Activated CD4-positive, alpha-beta T cell treated with anti-CD3 and anti-CD28 coated beads, Interleukin-2, Interleukin-6, amounts not matched to agents 100 ng/mL and 50 ng/mL, durations not matched to agents 16 hours and 8 hours (primary cell): ENCODE results near the gene EPN2.
"Not testable (repeated sequence)": the region's sequence is repeated elsewhere in the genome, so short reads cannot be mapped to it uniquely, and the experiment has no call there.

Experiments used
- DNase-seq: peaks from one replicate; pipeline ENCODE4 v3.0.0-alpha.2; 2020

The EPN2 gene

DNA sequence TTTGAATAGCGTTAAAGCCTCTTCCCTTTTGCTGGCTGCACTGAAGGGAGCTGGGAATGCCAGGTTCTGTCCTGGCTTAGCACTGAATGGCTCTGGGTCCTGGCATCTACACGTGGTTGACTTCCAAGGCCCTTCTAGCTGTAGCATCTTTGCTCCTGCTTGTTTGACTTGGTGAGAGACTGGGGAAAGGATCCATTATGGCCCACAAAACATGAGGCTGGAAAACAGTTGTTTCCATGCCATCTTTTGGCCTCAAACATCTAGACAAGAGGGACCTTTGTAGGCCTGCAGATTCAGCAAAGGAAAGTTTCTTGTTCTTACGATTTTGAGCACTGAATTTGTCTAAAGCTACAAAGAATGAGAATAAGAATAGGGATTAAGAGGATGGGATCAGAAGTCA lies 32.5 kb downstream of the EPN2 start:
- DNase-seq, result no peak

DNA sequence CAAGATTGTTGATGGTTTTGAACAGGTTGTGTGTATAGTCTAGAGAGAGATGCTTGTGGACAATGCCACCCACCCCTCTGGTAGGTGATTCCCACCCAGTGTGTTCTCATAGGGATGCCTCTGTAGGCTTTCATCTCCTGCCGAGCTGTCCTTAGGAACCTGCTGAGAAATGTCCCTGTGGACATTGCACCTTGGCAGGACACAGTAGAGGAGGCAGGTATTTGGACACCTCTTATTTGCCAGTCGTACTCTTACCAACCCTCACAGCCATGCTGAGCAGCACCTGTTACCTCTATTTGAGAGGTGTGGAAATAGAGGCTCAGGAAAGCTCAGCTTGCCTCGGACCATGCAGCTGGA lies 33.2 kb downstream of the EPN2 start:
- DNase-seq, result no peak

DNA sequence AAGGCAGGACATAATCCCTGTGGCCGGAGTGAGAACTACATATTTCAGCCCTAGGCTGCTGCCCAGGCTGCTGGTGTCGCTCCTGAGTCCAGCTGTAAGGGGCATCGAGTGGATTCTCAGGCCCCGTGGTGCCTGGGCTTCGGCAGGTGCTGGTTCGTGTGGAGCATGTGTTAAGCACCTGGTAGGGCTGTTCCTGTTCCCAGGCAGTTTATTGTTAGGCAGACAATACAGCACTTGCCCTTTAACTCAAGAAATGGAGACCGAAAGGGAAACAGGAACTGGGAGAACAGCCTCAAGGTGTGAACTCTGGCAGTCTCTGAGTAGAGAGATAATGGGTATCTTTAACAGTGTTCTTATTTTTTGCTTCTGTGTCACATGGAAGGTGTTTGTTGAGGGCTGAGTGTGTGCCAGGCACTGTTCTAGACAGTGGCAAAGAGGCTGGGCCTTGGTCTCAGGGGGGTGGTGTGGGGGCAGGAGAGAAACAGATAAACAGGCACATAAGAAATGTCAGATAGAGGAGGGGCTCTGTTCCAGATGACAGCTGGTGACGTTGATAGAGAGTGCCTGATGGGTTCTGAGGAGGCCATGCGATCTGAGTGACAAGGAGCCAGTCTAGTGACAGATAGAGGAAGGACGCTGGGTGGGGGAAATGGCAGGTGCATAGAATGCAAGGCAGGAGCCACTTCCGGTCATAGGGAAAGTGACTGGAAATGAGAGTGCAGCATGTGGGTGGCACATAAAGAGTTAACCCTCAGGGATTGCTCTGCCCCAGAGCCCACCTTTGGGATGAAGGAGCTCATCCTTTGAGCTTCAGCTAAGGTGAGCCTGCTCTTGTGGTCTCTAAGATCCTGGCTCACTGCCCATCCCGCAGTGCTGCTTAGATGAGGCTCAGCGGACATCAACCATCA lies 33.8 kb downstream of the EPN2 start:
- no peak for DNase-seq

DNA sequence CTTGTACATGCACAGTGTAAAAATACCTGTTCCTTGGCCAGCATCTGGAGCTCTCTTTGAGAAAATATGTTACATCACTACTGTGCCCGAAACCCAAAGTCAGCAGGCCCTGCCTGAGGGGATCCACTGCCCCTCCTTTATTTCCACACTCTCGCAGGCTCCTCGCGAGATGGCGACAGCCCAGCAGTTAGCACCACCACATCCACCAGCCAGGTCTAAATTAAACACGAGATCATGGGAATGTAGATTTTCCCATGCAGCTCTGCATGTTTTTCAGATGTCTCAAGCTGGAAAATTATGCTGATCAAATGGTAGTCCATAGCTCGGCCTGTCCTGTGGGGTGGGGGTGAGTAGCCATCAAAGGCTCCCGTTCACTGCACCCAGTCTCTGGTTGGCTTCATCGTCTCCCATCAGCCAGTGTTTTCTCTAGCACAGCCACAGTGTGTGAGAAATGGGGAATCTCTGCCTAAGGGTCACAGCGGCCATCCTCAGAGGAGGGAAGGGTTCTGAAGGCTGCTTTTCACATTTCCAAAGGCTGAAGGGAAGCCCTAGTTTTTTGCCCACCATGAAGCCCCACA lies 34.7 kb downstream of the EPN2 start:
- DNase-seq, result no peak

DNA sequence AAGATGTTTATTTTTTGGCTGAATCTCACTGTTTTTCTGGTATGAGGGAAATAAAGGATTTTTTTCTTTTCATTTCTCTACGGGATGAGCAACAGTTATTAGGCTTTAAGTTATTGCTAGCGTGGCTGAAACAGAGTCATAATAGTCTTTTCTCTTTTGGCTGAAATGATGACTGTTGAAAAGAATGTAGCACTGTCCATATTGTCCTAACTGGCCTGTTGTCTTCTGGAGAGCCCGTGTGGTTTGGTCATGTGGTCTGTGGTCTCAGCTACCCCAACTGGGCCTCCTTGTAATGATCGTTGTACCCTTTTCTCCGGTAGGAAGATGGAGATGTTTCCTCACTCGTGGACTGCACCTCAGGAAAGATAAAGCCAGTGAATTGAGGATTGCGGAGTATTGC lies 36.6 kb downstream of the EPN2 start:
- no peak for DNase-seq

DNA sequence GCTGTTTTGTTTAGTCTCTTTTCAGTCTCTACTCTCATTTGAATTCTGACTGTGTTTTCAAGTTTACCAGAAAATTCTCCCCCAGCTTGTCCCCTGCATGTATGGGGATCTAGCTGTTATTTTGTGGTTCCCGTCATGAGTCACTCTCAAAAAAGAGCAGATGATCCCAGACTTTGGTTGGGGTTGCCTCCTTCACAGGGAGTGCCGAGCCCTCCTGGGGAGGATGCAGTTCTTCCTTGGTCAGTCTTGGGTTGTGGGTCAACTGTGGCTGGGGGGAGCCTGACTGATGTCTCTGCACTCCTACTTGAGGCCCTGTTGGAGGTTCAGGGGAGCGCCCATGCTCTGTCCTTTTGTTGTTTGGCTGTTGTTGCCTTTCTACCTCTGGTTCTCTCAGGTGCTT lies 37.7 kb downstream of the EPN2 start:
- DNase-seq, result peak; percentile 23

DNA sequence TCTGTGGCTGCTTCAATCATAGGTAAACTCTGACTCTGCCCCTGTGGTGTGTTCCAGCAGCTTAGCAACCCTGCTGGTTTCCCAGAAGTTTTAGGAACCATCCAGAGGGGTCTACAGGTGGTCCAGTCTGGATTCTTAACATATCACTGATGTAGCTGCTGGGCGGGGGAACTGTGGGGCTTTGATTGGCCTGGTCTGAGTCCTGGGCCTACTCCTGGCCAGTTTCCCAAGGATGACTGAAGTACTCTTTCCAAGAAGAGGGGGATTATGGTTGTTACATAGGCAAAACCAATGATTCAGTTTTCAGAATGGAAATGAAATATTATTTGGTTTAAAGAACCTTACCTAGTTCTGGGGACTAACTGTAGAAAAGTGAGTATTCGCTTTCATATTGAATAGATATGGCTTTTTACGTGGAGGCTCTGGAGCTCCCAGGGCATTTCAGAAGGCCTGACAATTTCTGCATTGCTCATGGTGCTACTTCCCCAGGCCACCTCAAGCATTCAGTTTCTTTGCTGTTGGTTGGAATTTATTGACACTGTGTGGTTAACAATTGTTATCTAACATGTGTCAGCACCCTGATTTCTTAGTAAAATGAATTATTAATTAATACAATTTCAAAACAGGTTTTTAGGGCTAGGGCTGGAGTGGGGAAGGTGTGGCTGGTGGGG lies 38.4 kb downstream of the EPN2 start:
- DNase-seq, result peak; percentile 50

DNA sequence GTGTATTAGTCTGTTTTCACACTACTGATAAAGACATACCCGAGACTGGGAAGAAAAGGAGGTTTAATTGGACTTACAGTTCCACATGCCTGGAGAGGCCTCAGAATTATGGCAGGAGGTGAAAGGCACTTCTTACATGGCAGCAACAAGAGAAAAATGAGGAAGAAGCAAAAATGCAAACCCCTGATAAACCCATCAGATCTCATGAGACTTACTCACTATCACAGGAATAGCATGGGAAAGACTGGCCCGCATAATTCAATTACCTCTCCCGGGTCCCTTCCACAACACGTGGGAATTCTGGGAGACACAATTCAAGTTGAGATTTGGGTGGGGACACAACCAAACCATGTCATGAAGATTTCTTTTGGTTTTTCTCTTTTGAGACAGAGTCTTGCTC lies 41.1 kb downstream of the EPN2 start:
- not testable (repeated sequence) for DNase-seq

DNA sequence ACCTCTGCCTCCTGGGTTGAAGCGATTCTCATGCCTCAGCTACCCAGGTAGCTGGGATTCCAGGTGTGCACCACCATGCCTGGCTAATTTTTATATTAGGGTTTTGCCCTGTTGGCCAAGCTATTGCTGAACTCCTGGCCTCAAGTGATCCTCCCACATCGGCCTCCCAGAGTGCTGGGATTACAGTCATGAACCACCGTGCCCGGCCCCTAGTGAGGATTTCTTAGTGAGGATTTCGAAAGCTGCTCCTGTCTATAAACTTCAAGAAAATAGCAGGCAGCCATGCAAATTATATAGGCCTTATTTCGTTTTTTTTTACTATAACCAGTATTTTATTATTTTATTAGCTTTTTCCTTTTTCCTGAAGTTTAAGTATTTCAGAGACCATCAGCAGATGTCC lies 41.6 kb downstream of the EPN2 start:
- no peak for DNase-seq

DNA sequence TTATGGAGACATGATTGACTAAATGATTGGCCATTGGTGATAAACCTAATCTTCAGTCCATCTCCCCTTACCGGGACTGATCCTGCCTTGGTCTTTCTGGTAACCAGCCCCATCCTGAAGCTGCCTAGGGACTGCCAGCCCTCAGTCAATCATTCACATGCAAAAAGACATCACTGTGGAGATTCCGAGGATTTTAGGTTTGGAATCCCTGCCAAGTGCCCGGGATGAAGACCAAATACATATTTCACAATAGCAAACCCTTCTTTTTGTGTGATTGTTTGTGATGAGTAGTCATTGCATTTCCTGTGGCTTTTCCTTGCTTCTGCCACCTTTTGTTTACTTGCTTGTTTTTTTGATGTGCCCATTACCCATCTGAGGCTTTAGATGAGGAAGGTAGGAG lies 44.0 kb downstream of the EPN2 start:
- no peak for DNase-seq

DNA sequence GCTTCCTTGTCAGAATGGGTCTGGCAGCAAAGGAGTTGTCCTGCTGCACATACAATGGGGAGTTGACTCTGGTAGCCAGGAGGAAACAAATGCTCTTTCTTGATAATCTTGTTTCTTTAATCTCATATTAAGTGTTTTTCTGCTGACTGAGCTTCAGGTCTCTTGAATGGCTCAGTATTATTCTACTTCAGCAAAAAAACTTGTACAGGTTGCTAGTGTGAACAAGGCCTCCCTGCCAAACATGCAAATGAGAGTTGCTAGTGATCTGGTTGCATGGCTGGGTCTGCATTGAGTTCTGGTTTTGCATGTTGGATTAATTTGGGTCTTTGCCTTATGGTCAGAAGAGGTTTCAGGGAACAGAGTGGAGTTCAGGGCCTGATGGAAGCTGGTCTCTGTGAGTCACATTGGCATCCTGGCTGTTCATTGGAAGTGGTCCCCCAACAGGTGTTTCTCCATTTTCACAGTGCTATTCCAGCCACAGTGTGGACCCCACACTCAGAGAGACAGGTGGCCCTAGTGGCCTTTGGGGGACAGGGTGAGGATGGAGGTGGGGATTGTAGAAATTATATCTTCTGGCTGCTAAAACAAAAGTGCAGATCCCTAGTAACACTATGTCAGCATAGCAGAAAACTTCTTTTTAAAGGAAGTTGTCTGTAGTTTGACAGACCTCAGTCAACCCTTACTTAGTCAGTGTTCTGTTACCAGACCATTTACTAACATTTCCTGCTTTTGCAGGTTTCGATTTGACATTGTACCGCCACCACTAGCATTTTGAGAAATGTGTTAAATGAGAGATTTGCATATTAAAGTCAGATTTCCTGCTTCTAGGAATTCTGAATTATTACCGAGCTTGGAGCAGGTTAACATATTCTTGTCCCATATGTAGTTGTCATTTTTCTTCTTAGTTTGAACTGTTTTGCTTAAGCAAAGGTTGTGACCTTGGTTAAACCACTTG lies 47.1 kb downstream of the EPN2 start:
- DNase-seq, result peak; percentile 75

DNA sequence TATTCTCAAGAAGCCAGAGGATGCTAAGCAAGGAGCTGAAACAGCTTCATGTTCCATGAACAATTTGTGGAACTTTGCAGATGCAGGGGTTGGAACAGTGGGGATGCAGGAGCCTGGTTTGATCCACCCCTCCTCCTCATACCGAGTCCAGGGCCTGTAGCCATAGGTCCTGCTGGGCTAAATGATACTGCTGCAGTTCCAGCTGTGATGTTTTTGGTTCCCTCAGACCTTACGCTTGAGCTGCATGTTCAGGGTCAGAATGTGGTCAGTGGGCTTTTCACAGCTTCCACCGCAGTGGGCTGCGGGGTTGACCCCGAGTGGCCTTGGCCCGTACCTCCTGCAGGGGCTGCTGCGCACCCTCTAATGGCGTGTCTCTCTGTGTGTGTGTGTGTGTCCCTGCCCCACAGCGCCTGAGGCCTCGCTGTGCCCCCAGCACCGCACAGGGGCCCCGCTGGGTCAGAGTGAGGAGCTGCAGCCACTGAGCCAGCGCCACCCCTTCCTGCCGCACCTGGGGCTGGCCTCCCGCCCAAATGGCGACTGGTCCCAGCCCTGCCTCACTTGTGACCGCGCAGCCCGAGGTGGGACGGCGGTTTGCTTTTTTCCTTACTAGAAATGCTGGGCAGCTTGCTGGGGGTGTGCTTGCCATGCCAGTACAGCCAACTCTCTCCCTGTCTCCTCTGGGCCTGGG lies 48.2 kb downstream of the EPN2 start:
- no peak for DNase-seq

DNA sequence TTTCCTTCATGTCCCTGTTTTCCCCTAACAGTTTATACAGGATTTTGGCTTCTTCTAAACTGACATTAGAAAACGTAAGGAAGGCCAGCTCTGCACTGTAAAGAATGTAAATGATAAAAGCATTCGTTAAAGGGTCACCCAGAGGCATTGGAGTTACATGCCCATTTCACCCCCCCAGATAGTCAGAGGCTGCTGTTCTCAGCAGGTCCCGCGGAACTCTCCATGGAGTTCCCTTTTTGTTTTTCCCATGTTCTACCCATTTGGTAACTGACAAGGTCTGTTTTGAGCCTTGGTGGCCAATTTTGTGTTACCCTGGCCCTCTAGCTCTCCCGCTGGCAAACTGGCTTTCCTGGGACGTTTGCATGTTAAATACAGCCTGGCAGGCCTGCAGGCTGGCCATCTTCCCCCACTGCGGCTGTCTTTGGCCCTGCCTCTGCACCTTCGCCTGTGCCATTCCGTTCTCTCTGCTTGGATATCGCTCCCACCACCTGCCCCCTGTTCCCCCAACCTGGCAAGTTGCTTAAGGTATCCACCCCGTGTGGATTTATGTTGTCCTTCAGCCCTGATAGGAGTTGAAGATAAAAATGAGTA lies 49.7 kb downstream of the EPN2 start:
- DNase-seq, result no peak

DNA sequence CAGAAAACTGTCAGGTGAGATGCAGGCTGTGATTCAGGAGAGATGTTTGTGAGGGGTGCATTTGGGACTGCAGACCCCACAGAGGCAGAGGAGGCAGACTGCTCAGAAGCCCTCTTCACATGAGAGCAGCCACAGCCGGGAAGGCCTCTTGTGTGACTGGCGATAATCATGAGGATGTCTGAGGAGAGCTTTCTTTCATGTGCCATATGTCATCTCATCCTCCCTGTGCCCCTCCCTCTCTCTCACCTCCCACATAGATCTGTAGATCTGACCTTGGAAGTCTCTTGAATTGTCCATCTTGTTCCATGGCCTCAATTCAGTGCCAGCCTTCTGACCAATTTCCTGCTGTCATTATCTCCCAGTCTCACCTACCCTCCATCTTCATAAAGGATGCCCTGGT lies 50.5 kb downstream of the EPN2 start:
- no peak for DNase-seq

DNA sequence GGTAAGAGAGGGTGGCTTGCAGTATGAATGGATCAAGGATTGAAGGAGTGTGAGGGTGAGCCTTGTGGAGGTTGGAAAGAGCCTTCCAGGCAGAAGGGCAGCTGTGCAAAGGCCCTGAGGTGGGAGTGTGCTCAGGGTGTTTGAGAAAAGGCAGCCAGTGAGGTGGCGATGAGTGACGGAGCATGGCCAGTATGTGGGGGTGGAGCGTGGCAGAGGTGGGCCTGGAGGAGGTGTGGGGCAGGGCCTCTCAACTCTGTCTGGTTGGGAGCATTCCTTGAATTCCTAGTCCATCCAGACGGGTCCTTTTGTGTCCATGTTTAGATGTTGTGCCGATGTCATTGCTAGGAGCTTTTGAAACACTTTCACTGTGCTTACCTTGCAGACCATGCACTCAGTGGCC lies 51.3 kb downstream of the EPN2 start:
- DNase-seq, result no peak

DNA sequence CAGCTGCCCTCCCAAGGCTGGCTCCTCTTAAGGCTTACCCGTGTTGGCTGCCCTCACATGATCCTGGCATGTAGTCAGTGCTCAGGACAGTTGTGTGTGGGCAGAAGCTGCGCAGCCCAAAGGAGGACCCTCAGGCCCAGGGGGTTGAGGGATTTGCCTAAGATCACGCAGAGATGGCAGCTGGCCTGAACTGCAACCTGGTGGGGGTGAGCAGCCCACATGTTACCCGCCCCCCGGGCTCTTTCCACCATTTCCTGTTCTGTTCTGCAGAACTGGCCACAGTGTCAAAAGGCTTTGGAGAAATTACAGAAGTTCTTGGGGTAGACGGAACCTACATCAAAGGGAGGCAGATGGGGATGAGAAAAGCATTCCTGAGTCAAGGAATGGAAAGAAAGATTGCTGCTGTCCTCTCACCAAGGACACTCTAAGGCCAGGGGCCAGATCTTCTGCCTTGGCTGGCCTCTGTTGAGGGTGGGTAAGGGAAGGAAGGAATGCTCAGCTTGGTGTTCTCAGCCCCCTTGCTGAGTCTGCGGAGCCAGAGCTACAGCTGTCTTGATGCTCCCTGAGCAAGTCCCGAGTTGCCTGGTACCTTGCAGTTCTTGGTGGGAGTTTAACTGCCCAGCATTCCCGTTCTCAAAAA lies 53.0 kb downstream of the EPN2 start:
- no peak for DNase-seq

DNA sequence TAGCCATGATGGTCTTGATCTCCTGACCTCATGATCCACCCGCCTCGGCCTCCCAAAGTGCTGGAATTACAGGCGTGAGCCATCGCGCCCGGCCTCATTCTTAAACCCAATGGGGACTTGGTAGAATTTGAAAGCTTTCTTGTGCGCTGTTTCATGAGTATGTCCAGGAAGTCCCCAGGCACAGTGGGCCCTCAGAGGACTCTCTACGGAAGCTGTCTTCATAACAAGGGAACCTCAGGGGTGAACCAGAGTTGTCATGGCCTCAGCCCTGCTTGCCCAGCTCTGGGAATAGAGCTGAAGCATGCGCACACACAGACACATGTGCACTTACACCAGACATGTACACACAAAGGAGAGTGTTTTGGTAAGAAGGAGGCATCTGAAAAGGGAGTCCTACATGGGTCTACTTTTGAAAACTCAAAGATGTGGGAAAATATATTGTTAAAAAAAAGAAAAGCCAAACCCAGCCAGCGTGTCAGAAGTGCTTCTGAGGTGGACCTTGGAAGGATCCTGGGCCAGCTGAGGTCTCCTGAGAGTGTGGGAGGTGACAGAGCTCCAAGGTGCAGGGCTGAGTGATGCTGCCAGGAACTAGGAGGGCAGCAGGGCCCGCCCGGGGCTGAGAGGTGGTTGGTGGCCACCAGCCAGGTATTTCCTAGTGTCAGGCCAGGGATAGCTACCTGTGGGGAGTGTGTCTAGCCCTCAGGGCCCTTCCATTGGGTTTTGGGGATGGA lies 54.6 kb downstream of the EPN2 start:
- DNase-seq, result no peak

DNA sequence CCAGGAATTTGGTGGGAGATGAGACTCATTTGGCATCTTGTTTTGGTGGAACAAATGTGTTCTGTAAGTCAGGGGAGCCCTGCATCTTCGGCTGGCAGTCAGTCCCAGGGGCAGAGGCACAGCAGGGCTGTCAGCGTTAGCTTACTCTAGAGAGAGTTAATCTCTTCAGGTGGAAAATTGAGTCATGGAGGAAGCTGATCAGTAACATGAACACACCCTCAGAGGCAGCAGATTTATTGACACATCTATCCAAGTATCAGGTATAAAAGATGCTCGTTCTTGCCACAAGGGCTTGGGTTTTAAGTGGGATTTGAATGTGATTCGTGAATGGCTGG lies 55.2 kb downstream of the EPN2 start:
- no peak for DNase-seq

DNA sequence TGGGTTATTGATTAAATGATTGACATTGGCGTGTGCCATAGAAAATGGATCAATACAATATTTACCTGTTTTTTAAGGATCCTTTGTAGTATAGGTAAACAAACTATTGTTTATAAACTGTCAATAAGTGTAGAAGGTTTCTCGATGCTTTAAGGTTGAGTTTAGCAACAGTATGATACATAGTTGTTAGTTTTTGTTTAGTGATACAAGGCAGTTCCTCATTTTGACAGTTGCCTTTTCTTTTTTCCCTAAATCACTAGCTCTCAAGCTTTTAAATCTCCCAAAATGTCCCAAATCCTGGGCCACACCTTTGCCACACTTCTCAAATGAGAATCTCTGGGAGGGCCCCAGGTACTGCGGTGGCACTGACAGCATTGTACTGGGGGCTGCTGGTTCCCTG lies 57.3 kb downstream of the EPN2 start:
- no peak for DNase-seq

DNA sequence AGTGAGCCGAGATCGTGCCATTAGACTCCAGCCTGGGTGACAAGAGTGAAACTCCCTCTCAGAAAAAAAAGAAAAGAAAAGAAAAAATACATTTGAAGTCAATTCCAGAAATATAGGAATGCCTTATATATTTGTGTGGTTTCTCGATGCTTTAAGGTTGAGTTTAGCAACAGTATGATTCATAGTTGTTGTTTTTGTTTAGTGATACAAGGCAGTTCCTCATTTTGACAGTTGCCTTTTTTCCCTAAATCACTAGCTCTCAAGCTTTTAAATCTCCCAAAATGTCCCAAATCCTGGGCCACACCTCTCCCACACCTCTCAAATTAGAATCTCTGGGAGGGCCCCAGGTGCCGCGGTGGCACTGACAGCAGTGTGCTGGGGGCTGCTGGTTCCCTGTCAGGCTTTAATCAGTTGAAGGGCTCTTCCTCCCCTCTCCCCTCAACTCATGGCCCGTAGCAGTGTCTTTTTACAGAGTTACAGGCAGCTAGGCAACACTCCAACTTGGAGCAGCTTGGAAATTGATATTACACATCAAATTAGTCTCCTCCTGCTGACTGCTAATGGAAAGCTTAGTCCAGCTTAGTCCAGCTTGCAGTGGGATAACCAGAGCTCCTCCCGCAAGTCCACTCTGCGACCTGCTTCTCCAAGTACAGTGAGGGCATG lies 58.4 kb downstream of the EPN2 start:
- DNase-seq, result no peak
